Vagina (tissue), 2 donors: ENCODE results near the gene ACOXL. TPM values are rescaled to one million over a fixed set of nuclear protein-coding genes. Genes with fewer than 3 reads are reported as not detected.

Source experiments
- DNase-seq, 2 donors: peaks; one replicate each; pipeline ENCODE4 v3.0.0-alpha.2; 2017; ENCODE audit errors: extremely low spot score in 2 of 2
- H3K27ac ChIP-seq: fragments of 200-600 bp; sonication (generic); one replicate; pipeline ENCODE4 v1.5.1; 2019
- H3K27me3 ChIP-seq: fragments of 200-600 bp; sonication (generic); one replicate; pipeline ENCODE4 v1.5.1; 2019
- H3K36me3 ChIP-seq, 2 donors: fragments of 200-600 bp; sonication (generic); one replicate each; pipeline ENCODE4 v1.5.1; 2017 to 2019
- H3K4me1 ChIP-seq: fragments of 200-600 bp; sonication (generic); one replicate; pipeline ENCODE4 v1.5.1; 2019
- H3K4me3 ChIP-seq, 2 donors: fragments of 200-600 bp; sonication (generic); 1 replicate in 1 of 2; 2 replicates in 1 of 2; pipeline ENCODE4 v1.5.1; 2016 to 2019
- H3K9me3 ChIP-seq: fragments of 200-600 bp; sonication (generic); one replicate; pipeline ENCODE4 v1.5.1; 2019
- POLR2A ChIP-seq, 2 donors: fragments of 450-650 bp; IDR thresholded peaks; one replicate each; pipeline ENCODE4 v1.6.1; 2017; ENCODE audit warnings: antibody characterized with exemption in 2 of 2, mild to moderate bottlenecking in 2 of 2, moderate library complexity in 2 of 2
- POLR2AphosphoS5 ChIP-seq, 2 donors: sonication (generic); formaldehyde crosslinking; IDR thresholded peaks; one replicate each; pipeline ENCODE4 v1.9.0; 2017; ENCODE audit warnings: antibody characterized with exemption in 2 of 2, mild to moderate bottlenecking in 2 of 2, low read depth in 1 of 2; ENCODE audit not compliant: insufficient read depth in 1 of 2
- intact Hi-C: fragments of 100-400 bp; cut with DNase I; formaldehyde crosslinking; loops from one replicate; pipeline ENCODE4 v1.15.1; 2023
- total RNA-seq: library from RNA; depleted of rRNA; stranded (reverse); fragments of >200 nt; gene quantifications from one replicate; pipeline ENCODE4 v1.2.3, GENCODE V29; 2016
- TF ChIP-seq, protein P1 (sequence below), 3 experiments: fragments of 450-650 bp in 2 of 3; fragments of 200-600 bp in 1 of 3; sonication (generic) in 1 of 3; IDR thresholded peaks; one replicate each; pipeline ENCODE4 v1.5.1; 2017 to 2019; ENCODE audit warnings: antibody characterized with exemption in 3 of 3, mild to moderate bottlenecking in 2 of 3, moderate library complexity in 2 of 3

The ACOXL gene
- total RNA-seq, 1 donor from 2014 or later, result not detected

DNA sequence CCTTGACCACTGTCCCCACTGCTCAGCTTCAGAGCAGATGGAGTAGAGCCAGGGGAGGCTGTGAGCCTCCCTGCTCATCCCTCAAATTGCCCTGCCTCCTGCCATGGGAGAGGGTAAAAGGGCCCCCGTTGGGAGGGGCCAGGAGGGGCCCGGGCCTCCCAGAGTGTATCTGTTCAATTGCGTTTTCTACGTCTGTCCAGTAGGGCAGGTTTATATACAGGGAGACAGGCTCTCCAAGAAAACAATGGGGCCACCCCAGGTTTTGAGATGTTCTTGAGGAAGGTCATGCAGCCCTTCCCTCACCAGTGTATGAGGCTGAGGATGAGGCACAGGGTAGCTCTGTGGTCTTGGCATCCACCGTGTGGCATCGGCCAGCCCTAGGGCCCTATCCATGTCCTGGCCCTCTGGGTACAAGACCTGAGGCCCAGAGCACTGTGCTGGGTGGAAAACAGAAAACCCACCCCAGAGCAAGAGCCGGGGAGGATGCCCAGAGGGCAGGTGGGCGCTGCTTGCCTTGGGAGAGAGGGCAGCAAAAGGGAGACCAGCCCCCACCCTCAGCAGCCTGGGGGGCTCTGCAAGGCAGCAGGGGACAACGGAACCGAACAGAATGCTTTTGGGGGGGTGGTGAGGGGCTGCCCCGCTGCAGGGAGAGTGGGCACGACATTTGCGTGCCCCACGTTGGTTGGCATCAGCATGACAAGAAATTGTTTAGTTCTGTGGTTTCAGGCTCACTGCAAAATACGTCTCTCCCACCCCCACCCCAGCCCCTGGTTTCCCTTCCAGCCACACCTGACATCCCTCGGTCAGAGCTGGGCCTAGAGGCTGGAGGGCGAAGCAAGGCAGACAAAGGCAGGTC, 141.5 kb downstream of the ACOXL start:
- H3K36me3 ChIP-seq, result no peaks in the 10 kb centered on the region
- DNase-seq, result no peak
- no peaks in the 10 kb centered on the region for H3K27me3 ChIP-seq
- no peaks in the 10 kb centered on the region for H3K4me1 ChIP-seq
- H3K27ac ChIP-seq, result no peak overlapping the region
- no peaks in the 10 kb centered on the region for H3K9me3 ChIP-seq
- TF ChIP-seq, protein P1, sequence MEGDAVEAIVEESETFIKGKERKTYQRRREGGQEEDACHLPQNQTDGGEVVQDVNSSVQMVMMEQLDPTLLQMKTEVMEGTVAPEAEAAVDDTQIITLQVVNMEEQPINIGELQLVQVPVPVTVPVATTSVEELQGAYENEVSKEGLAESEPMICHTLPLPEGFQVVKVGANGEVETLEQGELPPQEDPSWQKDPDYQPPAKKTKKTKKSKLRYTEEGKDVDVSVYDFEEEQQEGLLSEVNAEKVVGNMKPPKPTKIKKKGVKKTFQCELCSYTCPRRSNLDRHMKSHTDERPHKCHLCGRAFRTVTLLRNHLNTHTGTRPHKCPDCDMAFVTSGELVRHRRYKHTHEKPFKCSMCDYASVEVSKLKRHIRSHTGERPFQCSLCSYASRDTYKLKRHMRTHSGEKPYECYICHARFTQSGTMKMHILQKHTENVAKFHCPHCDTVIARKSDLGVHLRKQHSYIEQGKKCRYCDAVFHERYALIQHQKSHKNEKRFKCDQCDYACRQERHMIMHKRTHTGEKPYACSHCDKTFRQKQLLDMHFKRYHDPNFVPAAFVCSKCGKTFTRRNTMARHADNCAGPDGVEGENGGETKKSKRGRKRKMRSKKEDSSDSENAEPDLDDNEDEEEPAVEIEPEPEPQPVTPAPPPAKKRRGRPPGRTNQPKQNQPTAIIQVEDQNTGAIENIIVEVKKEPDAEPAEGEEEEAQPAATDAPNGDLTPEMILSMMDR (IDR thresholded peaks at IDR 0.05), result no peak
- TF ChIP-seq POLR2A (IDR thresholded peaks at IDR 0.05), result no peak
- no peak for TF ChIP-seq POLR2AphosphoS5 (IDR thresholded peaks at IDR 0.05; ENCODE audit: insufficient read depth in 1 of 2, low read depth in 1 of 2)
- intact Hi-C loops, result no loop called here
- H3K4me3 ChIP-seq, result no peak overlapping the region

DNA sequence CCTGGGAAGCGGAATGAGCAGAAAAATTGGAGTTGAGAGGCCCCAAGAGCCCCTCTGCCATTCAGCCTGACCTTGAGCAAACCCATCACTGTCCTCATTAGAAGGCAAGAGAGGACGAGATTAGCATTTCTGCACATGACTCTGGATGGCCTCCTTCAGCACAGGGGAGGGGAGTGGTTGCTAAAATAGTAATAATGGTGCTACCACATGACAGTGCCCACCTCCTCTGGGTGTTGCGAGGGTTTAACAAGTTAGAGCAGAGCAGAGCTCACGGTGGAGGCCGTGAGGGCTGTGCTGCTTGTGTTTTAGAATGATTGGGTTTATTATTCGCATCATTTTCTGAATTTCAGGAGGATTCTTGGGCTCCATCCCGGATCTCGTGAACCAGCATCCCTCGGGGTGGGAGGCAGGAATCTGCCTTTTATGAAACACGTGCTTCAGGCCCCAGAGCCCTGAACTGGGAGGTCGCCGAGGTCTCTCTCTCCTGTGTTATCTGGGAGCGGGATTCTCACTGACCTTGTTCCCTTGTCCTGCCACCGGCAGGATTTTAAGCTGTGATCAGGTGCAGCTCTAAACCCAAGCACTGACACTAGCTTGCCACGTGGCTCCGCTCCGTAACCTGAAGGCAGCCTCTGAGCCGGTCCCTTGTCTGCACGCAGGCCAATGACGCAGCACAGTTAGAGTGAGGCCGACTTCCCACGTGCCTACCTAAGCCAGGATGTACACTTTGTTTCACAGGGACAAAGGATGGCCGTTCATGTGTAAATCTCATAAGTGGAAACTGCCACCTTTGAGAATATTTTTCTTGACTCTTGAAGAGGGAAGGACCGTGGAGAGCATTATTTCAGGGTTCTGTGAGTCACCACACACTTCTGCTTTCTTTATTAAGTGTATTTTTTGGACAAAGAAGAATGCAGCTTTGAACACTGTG, 142.3 kb downstream of the ACOXL start:
- H3K27ac ChIP-seq, result no peak overlapping the region
- no peaks in the 10 kb centered on the region for H3K4me1 ChIP-seq
- TF ChIP-seq, protein P1 (IDR thresholded peaks at IDR 0.05), result no peak
- TF ChIP-seq POLR2AphosphoS5 (IDR thresholded peaks at IDR 0.05; ENCODE audit: insufficient read depth in 1 of 2, low read depth in 1 of 2) (no peak), POLR2A (IDR thresholded peaks at IDR 0.05) (no peak)
- no peaks in the 10 kb centered on the region for H3K27me3 ChIP-seq
- intact Hi-C loops, result no loop called here
- no peak overlapping the region for H3K4me3 ChIP-seq
- H3K36me3 ChIP-seq, result no peaks in the 10 kb centered on the region
- DNase-seq, result no peak
- H3K9me3 ChIP-seq, result no peaks in the 10 kb centered on the region

GRCh38 chr2:110875384-110875725, 143.0 kb downstream of the ACOXL start:
- Histone ChIP-seq H3K9me3 (no peaks in the 10 kb centered on the region), H3K4me3 (no peak overlapping the region), H3K36me3 (no peaks in the 10 kb centered on the region), H3K27ac (no peak overlapping the region), H3K4me1 (no peaks in the 10 kb centered on the region), H3K27me3 (no peaks in the 10 kb centered on the region)
- no peak for DNase-seq
- TF ChIP-seq, protein P1 (IDR thresholded peaks at IDR 0.05), result no peak
- TF ChIP-seq POLR2AphosphoS5 (IDR thresholded peaks at IDR 0.05; ENCODE audit: insufficient read depth in 1 of 2, low read depth in 1 of 2) (no peak), POLR2A (IDR thresholded peaks at IDR 0.05) (no peak)
- intact Hi-C loops, result no loop called here

- Histone ChIP-seq H3K36me3 (no peaks in the 10 kb centered on the region), H3K4me3 (no peak overlapping the region), H3K4me1 (no peaks in the 10 kb centered on the region), H3K27me3 (no peaks in the 10 kb centered on the region), H3K9me3 (no peaks in the 10 kb centered on the region), H3K27ac (no peak overlapping the region)
- intact Hi-C loops, result no loop called here
- TF ChIP-seq POLR2AphosphoS5 (IDR thresholded peaks at IDR 0.05; ENCODE audit: insufficient read depth in 1 of 2, low read depth in 1 of 2) (no peak), POLR2A (IDR thresholded peaks at IDR 0.05) (no peak)
- TF ChIP-seq, protein P1 (IDR thresholded peaks at IDR 0.05), result no peak
- no peak for DNase-seq
Measured at GRCh38 chr2:110876167-110876999, 144.0 kb downstream of the ACOXL start.
